K562 (cell line): ENCODE results near the gene CUL2. TPM values are rescaled to one million over a fixed set of nuclear protein-coding genes. Genes with fewer than 3 reads are reported as not detected.

Experiments
- ARID2 ChIP-seq: fragments of 450-650 bp; IDR thresholded peaks from 2 replicates; pipeline ENCODE4 v1.6.1; 2017; ENCODE audit warnings: antibody characterized with exemption, mild to moderate bottlenecking
- CEBPB ChIP-seq: fragments of 450-650 bp; IDR thresholded peaks from 2 replicates; pipeline ENCODE4 v1.6.1; 2016; ENCODE audit warnings: missing genetic modification characterization, missing compliant biosample characterization
- CSDE1 ChIP-seq, 2 experiments: fragments of 450-650 bp; IDR thresholded peaks; 2 replicates each; pipeline ENCODE4 v1.6.1; 2016; ENCODE audit warnings: mild to moderate bottlenecking in 1 of 2
- HES1 ChIP-seq: fragments of 450-650 bp; IDR thresholded peaks from 2 replicates; pipeline ENCODE4 v1.6.1; 2016; ENCODE audit warnings: low read depth, mild to moderate bottlenecking, moderate library complexity
- MBD2 ChIP-seq: sonication (generic); IDR thresholded peaks from 2 replicates; pipeline ENCODE4 v1.6.1; 2016; ENCODE audit warnings: low read depth, borderline replicate concordance
- MED1 ChIP-seq: sonication (generic); formaldehyde crosslinking; IDR thresholded peaks from 2 replicates; pipeline ENCODE4 v1.8.1; 2023; ENCODE audit warnings: missing genetic modification reagents, borderline replicate concordance
- NR2C2 ChIP-seq, 2 experiments: fragments of 200-800 bp in 1 of 2; sonication (Bioruptor generic) in 1 of 2; sonication (generic) in 1 of 2; formaldehyde crosslinking in 1 of 2; IDR thresholded peaks; 2 replicates each; pipeline versions ENCODE4 v1.6.1 to v1.8.0; 2016 to 2022; ENCODE audit warnings: mild to moderate bottlenecking in 1 of 2, missing compliant biosample characterization in 1 of 2, missing genetic modification characterization in 1 of 2, missing genetic modification reagents in 1 of 2
- POLR2A ChIP-seq: fragments of 450-650 bp; conservative IDR thresholded peaks from 2 replicates; pipeline ENCODE4 v1.6.1; 2016
- POLR2AphosphoS5 ChIP-seq: IDR thresholded peaks from 2 replicates; pipeline ENCODE4 v1.6.1; 2011; ENCODE audit warnings: mild to moderate bottlenecking, low read depth, low read length, moderate library complexity; ENCODE audit not compliant: control insufficient read depth, insufficient read depth
- RREB1 ChIP-seq: fragments of 250-450 bp; sonication (Bioruptor Pico); IDR thresholded peaks from 2 replicates; pipeline ENCODE4 v1.4.0; 2020
- SIX5 ChIP-seq, 2 experiments: IDR thresholded peaks; 2 replicates each; pipeline ENCODE4 v1.6.1; 2011; ENCODE audit warnings: low read length in 2 of 2, borderline replicate concordance in 1 of 2, low read depth in 1 of 2, mild to moderate bottlenecking in 1 of 2, moderate library complexity in 1 of 2; ENCODE audit not compliant: insufficient read depth in 1 of 2
- SMAD3 ChIP-seq: fragments of 450-650 bp; formaldehyde crosslinking; conservative IDR thresholded peaks from 2 replicates; pipeline ENCODE4 v1.4.0; 2020; ENCODE audit warnings: mild to moderate bottlenecking
- TRIM24 ChIP-seq, 2 experiments: fragments of 450-650 bp; IDR thresholded peaks; 2 replicates each; pipeline ENCODE4 v1.6.1; 2016
- ZBTB43 ChIP-seq: sonication (generic); formaldehyde crosslinking; IDR thresholded peaks from 2 replicates; pipeline ENCODE4 v1.8.0; 2023; ENCODE audit warnings: mild to moderate bottlenecking, missing genetic modification reagents
- ZNF134 ChIP-seq: fragments of 250-450 bp; sonication (Bioruptor Pico); conservative IDR thresholded peaks from 2 replicates; pipeline ENCODE4 v1.4.0; 2020
- ZNF280B ChIP-seq: fragments of 250-450 bp; sonication (Bioruptor Pico); IDR thresholded peaks from 2 replicates; pipeline ENCODE4 v1.5.1; 2021; ENCODE audit warnings: mild to moderate bottlenecking
- ZNF311 ChIP-seq: fragments of 250-450 bp; sonication (Bioruptor Pico); IDR thresholded peaks from 2 replicates; pipeline ENCODE4 v1.4.0; 2020; ENCODE audit warnings: mild to moderate bottlenecking, moderate library complexity
- ZNF707 ChIP-seq: fragments of 250-450 bp; sonication (Bioruptor Pico); conservative IDR thresholded peaks from 2 replicates; pipeline ENCODE4 v1.8.0; 2022; ENCODE audit warnings: inconsistent platforms, mild to moderate bottlenecking, moderate library complexity
- ZNF740 ChIP-seq, 3 experiments: fragments of 200-800 bp in 1 of 3; sonication (Bioruptor generic) in 1 of 3; sonication (generic) in 1 of 3; formaldehyde crosslinking in 1 of 3; IDR thresholded peaks; 2 replicates each; pipeline versions ENCODE4 v1.6.1 to v1.8.0; 2016 to 2022; ENCODE audit warnings: mild to moderate bottlenecking in 2 of 3, missing compliant biosample characterization in 2 of 3, missing genetic modification characterization in 2 of 3, missing genetic modification reagents in 1 of 3
- polyA plus RNA-seq, 8 experiments: library from polyadenylated mRNA; depleted of rRNA in 4 of 8; stranded (reverse) in 5 of 8; unstranded in 3 of 8; fragments of >200 nt; fragmentation: Nextera tagmentation in 2 of 8; fragmentation: Illumina TruSeq in 1 of 8; extraction: Ambion mirVana in 2 of 8; extraction: Trizol in 1 of 8; gene quantifications; 2 replicates each; pipeline versions ENCODE4 v1.2.1 to v1.2.3, GENCODE V29; 2011 to 2014; ENCODE audit warnings: inconsistent platforms in 1 of 8, missing spikeins in 1 of 8
- total RNA-seq, 7 experiments: library from RNA; depleted of rRNA in 6 of 7; stranded (reverse); fragments of >200 nt in 6 of 7; fragmentation: Illumina TruSeq in 2 of 7; extraction: Trizol in 2 of 7; gene quantifications; 2 replicates each; pipeline versions ENCODE4 v1.2.1 to v1.2.3, GENCODE V29; 2011 to 2021; ENCODE audit warnings: low replicate concordance in 1 of 7

The CUL2 gene
- total and polyA plus RNA-seq, 9 of the 15 experiments (the other 6 are each of a cell fraction or from before 2014, with no cell fraction given), result 17.3 to 46.3 (median 41.2) TPM

GRCh38 chr10:35124540-35124939 lies 34.4 kb upstream of the CUL2 start (continued):
- TF ChIP-seq ZBTB43 (no peak), POLR2A (no peak), ZNF280B (CRISPR knock-in tag) (no peak), SIX5 (IDR thresholded peaks at IDR 0.05; ENCODE audit: borderline replicate concordance in 1 of 2, insufficient read depth in 1 of 2, low read depth in 1 of 2, low read length in 2 of 2) (no peak), ARID2 (no peak), SMAD3 (CRISPR knock-in tag) (no peak), TRIM24 (IDR thresholded peaks at IDR 0.05) (peak; percentile 40 to 52; a peak in 2 of 4 replicates), HES1 (no peak), MBD2 (no peak), CEBPB (peak; percentile 90), POLR2AphosphoS5 (no peak), ZNF134 (CRISPR knock-in tag) (no peak), ZNF707 (CRISPR knock-in tag) (no peak), ZNF311 (CRISPR knock-in tag) (no peak), NR2C2 (CRISPR knock-in tag; IDR thresholded peaks at IDR 0.05) (no peak), NR2C2 (tag; IDR thresholded peaks at IDR 0.05) (no peak), CSDE1 (IDR thresholded peaks at IDR 0.05) (no peak), ZNF740 (CRISPR knock-in tag; IDR thresholded peaks at IDR 0.05) (no peak), ZNF740 (tag; IDR thresholded peaks at IDR 0.05) (no peak), MED1 (CRISPR knock-in tag) (no peak), RREB1 (CRISPR knock-in tag) (no peak)
